Activated CD8-positive, alpha-beta memory T cell treated with anti-CD3 and anti-CD28 coated beads, Interleukin-2, amount 50 U/mL, for 1 hour (primary cell): ENCODE data around the gene SLC2A5.
"Not testable (repeated sequence)": the region's sequence is repeated elsewhere in the genome, so short reads cannot be mapped to it uniquely, and the experiment has no call there.

Experiments
- DNase-seq: peaks from one replicate; pipeline ENCODE4 v3.0.0-alpha.2; 2020; ENCODE audit errors: extremely low read depth

SLC2A5 gene

DNA sequence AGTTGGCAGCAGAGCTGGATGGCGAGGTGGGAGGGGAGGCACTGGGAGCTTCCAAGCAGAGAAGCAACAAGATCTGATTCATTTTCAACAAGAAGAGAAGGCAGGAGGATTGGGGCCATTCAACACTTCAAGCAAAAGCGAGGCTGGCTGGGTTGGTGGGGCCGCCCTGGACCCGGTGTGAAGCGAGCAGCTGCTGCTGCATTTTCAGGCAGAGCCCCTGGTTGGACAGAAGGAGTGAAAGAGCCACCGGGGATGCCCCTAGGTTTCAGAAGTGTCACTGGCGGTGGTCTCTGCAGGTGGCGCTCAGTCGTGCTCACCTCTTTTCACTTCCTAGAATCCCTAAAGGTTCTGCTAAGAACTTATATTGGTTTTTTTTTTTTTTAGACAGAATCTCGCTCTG, 61.2 kb downstream of the SLC2A5 start:
- DNase-seq: no peak

DNA sequence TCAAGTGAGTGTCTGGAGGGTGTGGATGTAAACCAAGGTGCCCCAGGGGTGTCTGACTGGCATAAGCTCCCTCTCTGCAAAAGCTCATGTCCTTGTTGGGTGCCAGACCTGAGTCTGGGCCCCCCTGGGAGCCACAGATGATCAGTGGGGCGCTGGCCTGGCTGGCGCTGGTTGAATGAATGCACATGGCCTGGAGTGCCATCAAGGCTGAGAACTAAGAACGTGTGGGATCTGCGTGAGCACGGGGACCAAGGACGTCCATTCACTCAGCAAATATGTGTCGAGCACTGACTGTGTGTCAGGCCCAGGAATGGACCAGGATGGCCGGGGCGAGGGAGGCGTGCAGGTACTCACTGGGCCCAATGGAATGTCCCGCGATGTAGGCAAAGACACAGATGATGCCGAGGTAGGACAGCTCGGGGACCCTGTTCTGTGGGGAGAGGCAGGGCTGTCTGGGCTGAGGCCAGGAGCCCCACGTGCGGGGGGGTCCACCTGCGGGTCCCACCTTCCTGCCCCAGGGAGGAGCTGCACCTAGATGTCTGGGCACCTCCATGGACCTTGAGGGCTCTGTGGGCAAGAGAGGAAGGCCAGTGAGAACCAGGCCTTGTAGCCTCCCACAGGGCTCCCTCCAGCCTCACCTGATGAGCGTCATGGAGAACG, 62.3 kb downstream of the SLC2A5 start:
- DNase-seq: no peak

DNA sequence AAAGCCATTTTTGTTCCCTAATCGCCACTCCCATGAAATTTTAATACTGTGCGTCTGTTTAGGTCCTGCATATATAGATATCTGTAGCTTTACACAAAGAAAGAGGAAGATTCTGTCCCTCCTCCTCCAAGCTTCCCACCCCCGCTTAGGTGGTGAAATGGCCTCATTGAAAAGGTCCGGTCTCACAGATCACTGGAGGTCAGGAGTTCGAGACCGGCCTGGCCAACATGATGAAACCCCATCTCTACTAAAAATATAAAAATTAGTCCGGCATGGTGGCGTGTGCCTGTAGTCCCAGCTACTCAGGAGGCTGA, 64.1 kb downstream of the SLC2A5 start:
- DNase-seq: no peak

DNA sequence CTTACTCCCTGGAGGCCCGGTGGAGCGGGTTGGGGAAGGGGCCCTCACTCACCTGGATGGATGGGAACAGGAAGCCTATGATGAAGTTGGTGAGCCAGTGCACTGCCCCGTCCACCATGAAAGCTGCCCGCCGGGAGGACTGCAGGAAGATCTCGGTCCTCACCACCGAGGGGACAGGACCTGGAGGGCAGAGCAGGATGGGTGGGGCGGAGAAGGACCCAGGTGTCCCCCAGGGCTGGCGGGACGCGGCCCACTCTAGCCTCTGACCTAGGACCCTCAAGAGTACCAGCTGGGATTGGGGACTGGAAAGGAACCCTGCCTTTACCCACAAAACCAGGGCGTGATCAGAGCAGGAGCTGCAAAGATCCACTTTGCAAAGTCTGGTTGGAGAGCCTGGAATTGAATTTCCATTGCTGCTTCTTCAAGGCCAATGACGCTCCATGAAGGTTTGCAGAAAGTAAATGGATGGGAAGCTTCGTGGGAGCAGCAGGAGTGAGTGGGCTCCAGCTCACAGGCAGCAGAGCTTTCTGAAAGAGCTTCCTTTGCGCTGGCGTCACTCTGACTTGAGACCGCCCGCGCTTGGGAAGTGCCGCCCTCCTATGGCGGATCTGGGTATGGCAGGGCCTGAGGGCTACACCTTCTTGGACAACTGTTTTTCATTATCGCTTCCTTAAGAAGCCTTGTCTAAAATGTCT, 64.6 kb downstream of the SLC2A5 start:
- peak; percentile 22 for DNase-seq

DNA sequence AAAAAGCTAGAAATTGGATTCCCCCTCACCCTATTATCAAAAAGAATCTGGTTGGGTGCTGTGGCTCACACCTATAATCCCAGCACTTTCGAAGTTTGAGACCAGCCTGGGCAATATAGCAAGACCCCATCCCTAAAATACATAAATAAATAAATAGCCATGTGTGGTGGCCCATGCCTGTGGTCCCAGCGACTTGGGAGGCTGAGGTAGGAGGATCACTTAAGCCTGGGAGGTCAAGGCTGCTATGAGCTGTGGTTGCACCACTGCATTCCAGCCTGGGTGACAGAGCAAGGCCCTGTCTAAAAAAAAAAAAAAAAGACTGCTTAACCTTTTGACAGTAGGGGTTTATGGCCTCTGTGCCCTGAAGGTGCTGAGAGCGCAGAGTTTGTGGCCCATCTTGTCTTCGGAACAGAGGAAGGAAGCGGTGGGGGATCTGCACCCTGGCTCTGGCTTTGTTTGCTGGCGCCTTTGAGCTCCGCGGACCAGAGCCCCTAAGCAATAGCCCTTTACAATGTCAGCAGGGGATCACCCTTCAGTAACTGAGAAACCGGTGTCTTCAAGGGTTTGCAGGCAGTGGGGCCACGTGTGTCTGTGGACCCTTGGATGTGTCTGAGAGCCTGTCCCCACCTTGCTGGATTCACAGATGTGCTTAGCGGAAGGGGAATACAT, 65.3 kb downstream of the SLC2A5 start:
- DNase-seq: no peak

DNA sequence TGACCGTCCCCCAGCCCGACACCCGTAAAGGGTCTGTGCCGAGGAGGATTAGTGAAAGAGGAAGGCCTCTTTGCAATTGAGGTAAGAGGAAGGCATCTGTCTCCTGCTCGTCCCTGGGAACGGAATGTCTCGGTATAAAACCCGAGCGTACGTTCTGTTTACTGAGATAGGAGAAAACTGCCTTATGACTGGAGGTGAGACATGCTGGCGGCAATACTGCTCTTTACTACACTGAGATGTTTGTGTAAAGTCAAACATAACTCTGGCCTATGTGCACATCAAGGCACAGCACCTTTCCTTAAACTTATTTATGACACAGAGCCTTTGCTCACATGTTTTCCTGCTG, 67.2 kb downstream of the SLC2A5 start:
- not testable (repeated sequence) for DNase-seq

DNA sequence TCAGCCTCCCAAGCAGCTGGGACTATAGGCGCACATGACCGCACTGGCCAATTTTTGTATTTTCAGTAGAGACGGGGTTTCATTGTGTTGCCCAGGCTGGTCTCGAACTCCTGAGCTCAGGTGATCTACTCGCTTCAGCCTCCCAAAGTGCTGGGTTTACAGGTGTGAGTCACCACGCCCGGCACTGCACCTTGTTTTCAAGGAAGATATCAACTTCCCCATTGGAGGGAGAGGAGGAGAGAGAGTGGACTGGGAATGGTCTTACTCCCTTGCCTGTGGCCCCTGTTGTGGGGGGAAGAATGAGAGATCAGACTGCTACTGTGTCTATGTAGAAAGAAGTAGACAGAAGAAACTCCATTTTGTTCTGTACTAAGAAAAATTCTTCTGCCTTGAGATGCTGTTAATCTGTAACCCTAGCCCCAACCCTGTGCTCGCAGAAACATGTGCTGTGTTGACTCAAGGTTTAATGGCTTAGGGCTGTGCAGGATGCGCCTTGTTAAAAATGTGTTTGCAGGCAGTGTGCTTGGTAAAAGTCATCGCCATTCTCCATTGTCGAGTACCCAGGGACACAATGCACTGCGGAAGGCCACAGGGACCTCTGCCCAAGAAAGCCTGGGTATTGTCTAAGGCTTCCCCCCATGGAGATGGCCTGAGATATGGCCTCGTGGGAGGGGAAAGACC, 67.8 kb downstream of the SLC2A5 start:
- not testable (repeated sequence) for DNase-seq

DNA sequence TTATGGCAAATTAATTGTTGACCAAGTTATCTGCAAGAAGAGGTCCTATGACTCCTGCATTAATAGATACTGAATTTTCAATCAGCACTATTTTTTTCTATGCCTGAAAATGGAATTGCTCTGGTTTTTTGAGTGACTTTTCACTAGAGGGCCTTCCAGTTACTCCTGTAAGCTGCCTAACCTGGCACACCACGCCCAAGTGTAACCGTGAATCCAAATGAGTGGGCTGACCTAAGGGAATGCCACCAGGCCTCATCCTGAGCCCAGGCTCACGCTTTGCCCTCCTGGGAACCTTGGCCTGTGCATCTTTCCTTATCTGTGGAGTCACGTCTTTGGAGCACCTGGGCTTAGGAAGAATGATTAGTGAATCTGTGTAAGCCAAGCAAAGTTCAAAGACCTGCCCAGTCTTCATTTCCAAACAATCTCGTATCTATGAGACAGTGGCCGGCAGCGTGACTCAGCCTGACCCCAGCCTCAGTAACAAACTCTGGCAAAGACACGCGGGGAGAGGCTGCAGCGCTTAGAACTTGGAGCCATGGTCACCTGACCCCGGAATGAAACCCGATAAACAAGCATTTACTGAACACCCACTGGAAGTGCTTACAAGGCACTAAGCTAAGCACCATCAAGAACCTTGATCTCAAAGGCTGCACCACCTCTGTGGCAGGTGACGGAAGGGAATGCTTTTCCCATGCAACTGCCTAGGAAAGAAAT, 75.3 kb downstream of the SLC2A5 start:
- DNase-seq: not testable (repeated sequence)

DNA sequence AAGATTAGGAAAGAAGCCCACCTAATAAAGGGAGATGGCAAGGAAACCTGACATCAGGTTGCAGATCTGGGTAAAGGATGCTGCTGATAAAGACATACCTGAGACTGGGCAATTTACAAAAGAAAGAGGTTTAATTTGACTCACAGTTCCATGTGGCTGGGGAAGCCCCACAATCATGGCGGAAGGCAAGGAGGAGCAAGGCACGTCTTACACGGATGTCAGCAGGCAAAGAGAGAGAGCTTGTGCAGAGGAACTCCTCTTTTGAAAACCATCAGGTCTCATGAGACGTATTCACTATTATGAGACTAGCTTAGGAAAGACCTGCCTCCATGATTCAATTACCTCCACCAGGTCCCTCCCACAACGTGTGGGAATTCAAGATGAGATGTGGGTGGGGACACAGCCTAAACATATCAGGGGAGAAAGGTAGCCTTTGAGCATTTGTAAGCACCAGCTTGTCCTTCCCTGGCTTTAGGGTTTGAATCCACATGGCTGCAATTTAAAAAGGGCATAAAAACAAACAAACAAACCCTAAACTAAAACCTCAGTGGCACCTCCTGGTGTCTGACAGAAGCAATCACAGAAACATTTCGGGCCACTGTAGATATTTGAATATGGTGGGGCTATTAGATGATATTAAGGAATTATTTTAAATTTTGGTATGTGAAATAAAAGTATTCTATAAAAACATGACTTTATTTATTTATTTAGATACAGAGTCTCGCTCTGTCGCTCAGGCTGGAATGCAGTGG, 76.3 kb downstream of the SLC2A5 start:
- DNase-seq: no peak

DNA sequence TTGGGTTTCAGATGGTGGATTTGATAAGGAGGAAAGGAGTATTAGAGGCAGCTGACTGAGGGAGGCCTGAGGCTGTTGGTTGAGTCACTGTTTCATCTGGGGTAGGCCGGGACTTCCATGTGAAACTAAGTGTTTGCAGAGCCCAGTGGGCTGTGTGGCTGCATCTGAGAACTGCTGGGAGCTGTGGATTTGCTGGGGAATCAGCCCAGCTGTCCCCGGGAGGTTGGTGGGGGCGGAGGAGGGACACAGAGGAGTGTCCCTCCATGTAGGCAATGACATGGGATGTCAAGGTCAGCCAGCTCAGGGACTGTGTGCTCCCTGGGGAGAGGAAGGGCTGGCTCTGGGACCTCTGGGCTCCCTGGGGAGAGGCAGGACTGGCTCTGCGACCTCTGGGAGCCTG, 79.6 kb downstream of the SLC2A5 start:
- no peak for DNase-seq

DNA sequence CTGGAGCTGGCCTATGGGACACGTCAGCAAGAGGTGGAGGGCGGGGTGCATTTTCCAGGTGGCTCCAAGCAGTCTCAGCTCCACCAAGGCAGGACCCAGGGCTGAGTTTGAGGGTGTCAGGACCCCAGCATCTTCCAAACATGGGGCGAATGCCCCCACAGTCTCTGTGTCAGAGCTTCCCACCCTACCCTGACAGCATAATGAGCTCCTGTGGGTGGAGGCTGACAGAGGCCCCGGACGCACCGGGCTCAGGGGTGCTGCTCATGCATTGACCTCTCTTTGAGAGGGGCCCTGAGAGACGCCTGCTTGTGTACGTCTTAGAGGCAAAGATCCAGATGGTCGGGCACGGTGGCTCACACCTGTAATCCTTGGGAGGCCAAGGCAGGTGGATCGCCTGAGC, 80.4 kb downstream of the SLC2A5 start:
- DNase-seq: no peak

DNA sequence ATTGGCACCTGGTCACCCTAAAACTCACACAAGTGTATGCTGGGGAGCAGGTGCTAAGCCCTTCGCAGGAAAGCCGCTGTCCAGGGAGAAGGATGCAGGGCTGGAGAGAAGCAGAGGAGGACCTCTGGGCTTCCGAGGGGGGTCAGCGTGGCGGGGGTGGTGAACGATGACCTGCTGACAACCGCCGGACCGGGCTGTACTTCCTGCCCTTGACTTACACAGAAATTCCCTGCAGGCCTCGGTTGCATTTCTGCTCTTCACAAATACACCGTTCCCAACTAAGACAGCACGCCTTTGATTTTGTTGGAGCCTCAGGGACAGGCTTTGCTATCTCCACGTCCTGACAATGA, 80.8 kb downstream of the SLC2A5 start:
- DNase-seq: no peak

DNA sequence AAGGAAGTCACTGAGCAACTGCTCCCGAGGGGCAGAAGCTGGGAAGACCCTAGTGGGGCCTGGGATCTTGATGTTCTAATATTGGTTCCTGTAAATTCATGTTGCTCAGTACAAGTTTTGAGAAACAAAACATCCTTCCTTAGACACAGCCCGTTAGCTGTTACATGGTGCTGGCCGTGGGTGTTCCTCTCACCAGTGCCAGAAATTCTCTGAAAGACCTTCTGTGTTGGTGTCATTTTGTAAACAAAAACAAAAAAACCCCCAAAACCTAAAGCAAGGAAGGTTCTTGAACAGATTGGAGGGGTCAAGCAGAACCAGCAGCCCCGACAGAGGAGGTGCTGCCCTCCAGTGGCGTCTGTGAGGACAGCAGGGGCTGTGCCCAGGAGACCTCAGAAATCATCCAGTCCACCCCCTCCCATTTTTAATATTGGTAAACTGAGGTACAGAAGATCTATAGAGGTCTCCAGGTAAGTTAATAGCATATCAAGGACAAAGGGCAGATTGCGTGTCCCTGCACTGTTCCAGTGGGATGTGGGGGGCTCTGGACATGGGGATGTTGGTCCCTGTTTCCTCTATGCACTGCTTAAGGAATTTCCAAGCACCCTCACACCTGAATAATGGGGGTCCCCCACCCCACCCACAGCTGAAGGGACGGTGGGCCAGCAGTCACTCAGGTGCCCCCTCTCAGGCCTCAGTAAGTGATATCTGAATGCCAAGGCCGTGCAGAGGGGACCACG, 81.4 kb downstream of the SLC2A5 start:
- no peak for DNase-seq

DNA sequence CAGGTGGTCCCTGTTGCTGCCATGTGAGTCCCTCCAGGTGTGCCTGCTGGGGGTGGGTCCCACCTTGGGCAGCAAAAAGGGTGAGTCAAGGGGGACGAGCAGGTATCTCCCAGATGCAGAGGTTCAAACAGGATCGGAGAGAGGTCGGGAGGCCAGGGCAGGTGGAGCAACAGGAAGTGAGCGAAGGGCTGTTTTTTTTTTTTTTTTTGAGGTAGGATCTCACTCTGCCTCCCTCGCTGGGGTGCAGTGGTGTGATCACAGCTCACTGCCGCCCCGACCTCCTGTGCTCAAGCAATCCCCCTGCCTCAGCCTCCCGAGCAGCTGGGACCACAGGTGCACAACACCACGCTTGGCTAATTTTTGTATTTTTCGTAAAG, 82.6 kb downstream of the SLC2A5 start:
- DNase-seq: no peak

DNA sequence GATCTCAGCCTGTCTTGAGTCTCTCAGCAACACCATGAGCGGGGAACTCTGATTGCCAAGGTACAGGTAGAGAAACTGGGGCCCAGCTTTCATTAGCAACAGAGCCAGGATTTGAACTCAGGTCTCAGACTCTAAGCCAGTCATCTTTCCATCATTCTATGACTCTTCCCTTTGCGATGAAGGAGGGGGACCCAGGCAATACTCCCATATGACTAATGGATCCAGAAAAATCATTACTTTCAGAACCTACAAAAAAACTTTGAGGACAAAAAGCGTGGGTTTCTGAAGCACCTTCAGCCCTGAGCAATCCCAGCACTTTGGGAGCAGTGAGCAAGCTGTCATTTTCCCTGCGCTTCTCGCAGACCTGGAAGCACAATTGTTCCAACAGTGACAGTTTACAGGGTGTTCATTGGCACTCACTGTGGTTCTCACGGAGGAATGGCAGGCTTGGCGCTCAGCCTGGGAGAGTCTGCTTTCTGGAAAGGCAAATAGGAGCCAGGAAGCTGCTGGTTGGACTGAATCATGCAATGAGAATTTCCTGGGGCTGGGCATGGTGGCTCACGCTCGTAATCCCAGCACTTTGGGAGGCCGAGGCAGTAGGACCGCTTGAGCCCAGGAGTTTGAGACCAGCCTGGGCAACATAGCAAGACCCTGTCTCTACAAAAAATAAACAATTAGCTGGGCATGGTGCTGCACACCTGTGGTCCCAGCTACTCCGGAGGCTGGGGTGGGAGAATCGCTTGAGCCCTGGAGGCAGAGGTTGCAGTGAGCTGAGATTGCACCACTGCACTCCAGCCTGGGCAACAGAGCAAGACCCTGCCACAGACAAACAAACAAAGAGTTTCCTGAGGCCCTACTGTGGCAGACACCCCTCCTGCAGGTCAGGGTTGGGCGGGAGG, 83.3 kb downstream of the SLC2A5 start:
- DNase-seq: no peak
